ENCODE results near the gene GATA1. TPM values are rescaled to one million over a fixed set of nuclear protein-coding genes. Genes with fewer than 3 reads are reported as not detected.

Gene GATA1
- total and polyA plus RNA-seq, 10 of the 15 experiments (the other 5 are each of a cell fraction or from before 2014, with no cell fraction given) = 0.24 to 0.36 TPM; not detected in 8

- Histone ChIP-seq H3K4me3 (no peak overlapping the region), H3K9me3 (replicated peaks; ENCODE audit: control insufficient read depth, insufficient read depth, low read length) (no peaks in the 10 kb centered on the region; the same call in 2 of the 3 replicates), H3K4me1 (ENCODE audit: control insufficient read depth, insufficient read depth, low read length) (no peaks in the 10 kb centered on the region), H3K36me3 (ENCODE audit: control insufficient read depth in 2 of 2, insufficient read depth in 2 of 2, low read length in 1 of 2) (no peaks in the 10 kb centered on the region), H3K27ac (ENCODE audit: control insufficient read depth, insufficient read depth) (no peak overlapping the region), H3K27me3 (replicated peaks in 1 of 2; ENCODE audit: control insufficient read depth in 2 of 2, insufficient read depth in 2 of 2, low read length in 1 of 2) (0 out of 4 replicates have a peak, but pooled peaks cover 0 to 2% of the 10 kb centered on the region in 2 experiments), H2AFZ (ENCODE audit: control insufficient read depth, low read depth, low read length) (no peak overlapping the region), H3K4me2 (ENCODE audit: control insufficient read depth, insufficient read depth) (no peak overlapping the region), H3K79me2 (ENCODE audit: control insufficient read depth, insufficient read depth, low read length) (no peaks in the 10 kb centered on the region), H3K9ac (ENCODE audit: control insufficient read depth, insufficient read depth, low read length) (no peak overlapping the region), H4K20me1 (ENCODE audit: control insufficient read depth, insufficient read depth) (no peaks in the 10 kb centered on the region)
- SMC1A ChIA-PET (ENCODE audit: uncharacterized antibody, unreplicated experiment) = no interaction called here
- ATAC-seq (no peak), DNase-seq (ENCODE audit: low read depth, low spot score) (no peak), FAIRE-seq (no peak)
- 81% methylated on average over 4 of the region's 4 CpGs for WGBS (ENCODE audit: insufficient coverage, insufficient replicate concordance, low lambda C conversion rate, missing lambda C conversion rate)
- in situ Hi-C loops (cut with MboI) (loop anchor here (5.0 to 10.0 kb wide), 2 partner anchors 35 to 53 kb away; no protein-coding TSS in a partner anchor), intact Hi-C loops (cut with micrococcal nuclease; ENCODE audit: unreplicated experiment) (no loop called here)
- POLR2A ChIA-PET = no interaction called here
- CTCF ChIA-PET = no interaction called here
- TF ChIP-seq KLF5 (IDR thresholded peaks at IDR 0.05; ENCODE audit: partially characterized antibody) = no peak
- no peak for TF ChIP-seq TCF12 (IDR thresholded peaks at IDR 0.05; ENCODE audit: low read depth, low read length)
- no peak for TF ChIP-seq ASH2L (IDR thresholded peaks at IDR 0.05; ENCODE audit: borderline replicate concordance, low read depth)
- TF ChIP-seq RFX5 (IDR thresholded peaks at IDR 0.05; ENCODE audit: low read depth, low read length) = no peak
- no peak for TF ChIP-seq ZNF592 (IDR thresholded peaks at IDR 0.05)
- RAD21 ChIA-PET (ENCODE audit: unreplicated experiment) = no interaction called here
- BruUV-seq (replicated peaks) = no TSS peak
Observed at GRCh38 chrX:48827654-48827968, 41.2 kb downstream of the GATA1 start.

Measured in GM12878 (cell line).